B cell (primary cell): ENCODE data around the gene CCDC106.

Experiments used
- EZH2 ChIP-seq: IDR thresholded peaks from 2 replicates; pipeline ENCODE4 v1.6.1; 2012; ENCODE audit warnings: borderline replicate concordance, low read depth, mild to moderate bottlenecking, moderate library complexity, low read length; ENCODE audit not compliant: insufficient read depth, poor library complexity, severe bottlenecking
- TF ChIP-seq, protein P1 (sequence below): fragments of 200-600 bp; IDR thresholded peaks from one replicate; pipeline ENCODE4 v1.8.0; 2022; ENCODE audit warnings: antibody characterized with exemption, mild to moderate bottlenecking

DNA sequence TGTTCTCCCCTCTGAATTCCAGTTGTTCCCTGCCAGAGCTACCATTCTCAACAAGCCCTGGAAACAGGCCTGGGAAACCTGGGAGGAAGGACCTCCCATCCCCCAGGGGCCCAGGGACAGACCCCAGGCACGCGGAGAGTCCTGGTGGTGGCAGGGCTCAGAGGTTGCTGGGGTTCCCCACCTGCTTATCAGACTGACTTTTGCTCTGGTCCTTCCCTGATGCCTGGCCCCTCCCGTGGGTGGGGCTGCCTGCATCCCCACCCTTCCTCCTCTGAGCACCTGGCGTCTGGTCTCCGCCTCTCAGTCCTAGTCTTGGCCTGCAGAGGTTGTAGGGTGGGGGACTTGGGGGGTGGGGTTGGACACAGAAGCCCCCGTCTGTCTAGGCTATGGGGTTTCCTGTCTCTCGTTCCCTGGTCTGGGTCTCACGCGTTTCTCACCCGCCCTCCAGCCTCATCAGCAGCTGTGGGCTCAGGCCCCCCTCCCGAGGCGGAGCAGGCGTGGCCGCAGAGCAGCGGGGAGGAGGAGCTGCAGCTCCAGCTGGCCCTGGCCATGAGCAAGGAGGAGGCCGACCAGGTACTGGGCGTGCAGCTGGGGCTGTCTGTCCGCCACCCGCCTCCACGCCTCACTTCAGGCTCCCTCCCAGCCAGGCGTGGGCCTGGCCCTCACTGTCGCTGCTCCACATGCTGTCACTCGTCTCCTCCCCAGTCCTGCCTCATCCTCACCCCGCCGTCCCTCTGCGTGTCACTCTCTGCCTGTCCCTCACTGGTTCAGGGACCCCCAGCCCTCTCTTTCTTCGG, 40.6 kb downstream of the CCDC106 start:
- TF ChIP-seq, protein P1, sequence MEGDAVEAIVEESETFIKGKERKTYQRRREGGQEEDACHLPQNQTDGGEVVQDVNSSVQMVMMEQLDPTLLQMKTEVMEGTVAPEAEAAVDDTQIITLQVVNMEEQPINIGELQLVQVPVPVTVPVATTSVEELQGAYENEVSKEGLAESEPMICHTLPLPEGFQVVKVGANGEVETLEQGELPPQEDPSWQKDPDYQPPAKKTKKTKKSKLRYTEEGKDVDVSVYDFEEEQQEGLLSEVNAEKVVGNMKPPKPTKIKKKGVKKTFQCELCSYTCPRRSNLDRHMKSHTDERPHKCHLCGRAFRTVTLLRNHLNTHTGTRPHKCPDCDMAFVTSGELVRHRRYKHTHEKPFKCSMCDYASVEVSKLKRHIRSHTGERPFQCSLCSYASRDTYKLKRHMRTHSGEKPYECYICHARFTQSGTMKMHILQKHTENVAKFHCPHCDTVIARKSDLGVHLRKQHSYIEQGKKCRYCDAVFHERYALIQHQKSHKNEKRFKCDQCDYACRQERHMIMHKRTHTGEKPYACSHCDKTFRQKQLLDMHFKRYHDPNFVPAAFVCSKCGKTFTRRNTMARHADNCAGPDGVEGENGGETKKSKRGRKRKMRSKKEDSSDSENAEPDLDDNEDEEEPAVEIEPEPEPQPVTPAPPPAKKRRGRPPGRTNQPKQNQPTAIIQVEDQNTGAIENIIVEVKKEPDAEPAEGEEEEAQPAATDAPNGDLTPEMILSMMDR: no peak
- TF ChIP-seq EZH2: no peak
